ENCODE results near the gene OTUD1.

DNA sequence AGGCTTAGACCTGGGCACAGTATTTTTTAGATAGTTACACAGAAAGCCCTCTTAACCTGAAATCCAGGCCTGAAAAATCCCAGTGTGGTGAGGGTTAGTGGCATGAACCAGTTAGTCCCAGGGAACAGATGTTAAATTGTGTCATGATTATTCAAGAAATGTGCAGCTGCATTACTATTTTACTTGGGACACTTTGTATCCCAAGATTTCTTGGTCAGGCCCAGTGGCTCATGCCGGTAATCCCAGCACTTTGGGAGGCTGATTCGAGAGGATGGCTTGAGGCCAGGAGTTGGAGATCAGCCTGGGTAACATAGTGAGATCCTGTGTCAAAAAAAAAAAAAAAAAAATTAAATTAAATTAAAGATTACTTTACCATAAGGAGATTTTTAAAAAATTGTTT is 36.0 kb upstream of the OTUD1 start:
- TF ChIP-seq, protein P1, sequence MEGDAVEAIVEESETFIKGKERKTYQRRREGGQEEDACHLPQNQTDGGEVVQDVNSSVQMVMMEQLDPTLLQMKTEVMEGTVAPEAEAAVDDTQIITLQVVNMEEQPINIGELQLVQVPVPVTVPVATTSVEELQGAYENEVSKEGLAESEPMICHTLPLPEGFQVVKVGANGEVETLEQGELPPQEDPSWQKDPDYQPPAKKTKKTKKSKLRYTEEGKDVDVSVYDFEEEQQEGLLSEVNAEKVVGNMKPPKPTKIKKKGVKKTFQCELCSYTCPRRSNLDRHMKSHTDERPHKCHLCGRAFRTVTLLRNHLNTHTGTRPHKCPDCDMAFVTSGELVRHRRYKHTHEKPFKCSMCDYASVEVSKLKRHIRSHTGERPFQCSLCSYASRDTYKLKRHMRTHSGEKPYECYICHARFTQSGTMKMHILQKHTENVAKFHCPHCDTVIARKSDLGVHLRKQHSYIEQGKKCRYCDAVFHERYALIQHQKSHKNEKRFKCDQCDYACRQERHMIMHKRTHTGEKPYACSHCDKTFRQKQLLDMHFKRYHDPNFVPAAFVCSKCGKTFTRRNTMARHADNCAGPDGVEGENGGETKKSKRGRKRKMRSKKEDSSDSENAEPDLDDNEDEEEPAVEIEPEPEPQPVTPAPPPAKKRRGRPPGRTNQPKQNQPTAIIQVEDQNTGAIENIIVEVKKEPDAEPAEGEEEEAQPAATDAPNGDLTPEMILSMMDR (conservative IDR thresholded peaks at IDR 0.05; ENCODE audit: low read length) = no peak
- TF ChIP-seq EZH2phosphoT487 (IDR thresholded peaks at IDR 0.05; ENCODE audit: borderline replicate concordance, low read depth, low read length) = no peak
